ENCODE data around the gene RFX2. TPM values are rescaled to one million over a fixed set of nuclear protein-coding genes. Genes with fewer than 3 reads are reported as not detected.

RFX2 gene
- polyA plus RNA-seq, 2 of the 4 experiments (the other 2 are of a cell fraction): 3.7 to 3.9 TPM

- Histone ChIP-seq H3K4me1 (no peaks in the 10 kb centered on the region), H3K9me3 (no peaks in the 10 kb centered on the region), H3K27ac (no peak overlapping the region), H3K4me2 (no peak overlapping the region), H3K4me3 (no peak overlapping the region)
- DNase-seq (ENCODE audit: low read depth in 1 of 2, low spot score in 1 of 2) (no peak), FAIRE-seq (no peak), ATAC-seq (no peak)
- CTCF ChIA-PET: interaction anchor here (1.4 kb wide), 1 partner anchor 18 kb away, joined by 3 read pairs; no protein-coding TSS in a partner anchor
- 85% methylated on average over 8 of the region's 10 CpGs for WGBS (ENCODE audit: missing lambda C conversion rate)
- TF ChIP-seq RARB (CRISPR knock-in tag; IDR thresholded peaks at IDR 0.05) (no peak), BHLHE40 (IDR thresholded peaks at IDR 0.05; ENCODE audit: low read depth, low read length) (no peak), HDAC2 (IDR thresholded peaks at IDR 0.05) (no peak), MYC (IDR thresholded peaks at IDR 0.05; ENCODE audit: borderline replicate concordance, low read length) (no peak), NPAS2 (CRISPR knock-in tag; IDR thresholded peaks at IDR 0.05; ENCODE audit: borderline replicate concordance) (no peak), JUN (IDR thresholded peaks at IDR 0.05) (no peak), HEYL (CRISPR knock-in tag; IDR thresholded peaks at IDR 0.05) (no peak), POLR2A (IDR thresholded peaks at IDR 0.05; ENCODE audit: low read length) (no peak), MAZ (IDR thresholded peaks at IDR 0.05; ENCODE audit: borderline replicate concordance, low read depth, low read length) (no peak), EP300 (IDR thresholded peaks at IDR 0.05) (no peak), CHD4 (IDR thresholded peaks at IDR 0.05; ENCODE audit: borderline replicate concordance) (no peak), HOXB13 (CRISPR knock-in tag; IDR thresholded peaks at IDR 0.05; ENCODE audit: low read depth) (no peak)
- POLR2A ChIA-PET: no interaction called here
Measured at GRCh38 chr19:6003976-6004375, 106.3 kb downstream of the RFX2 start.

- H3K4me3 ChIP-seq: no peak overlapping the region
- H3K9me3 ChIP-seq: no peaks in the 10 kb centered on the region
- DNase-seq (ENCODE audit: low read depth in 1 of 2, low spot score in 1 of 2) (no peak), ATAC-seq (no peak), FAIRE-seq (no peak)
- POLR2A ChIA-PET: no interaction called here
- CTCF ChIA-PET: no interaction called here
- no peak overlapping the region for H3K27ac ChIP-seq
- no peaks in the 10 kb centered on the region for H3K4me1 ChIP-seq
- TF ChIP-seq MAZ (IDR thresholded peaks at IDR 0.05; ENCODE audit: borderline replicate concordance, low read depth, low read length): no peak
- TF ChIP-seq ZFP36 (IDR thresholded peaks at IDR 0.05; ENCODE audit: borderline replicate concordance, partially characterized antibody): no peak
- no peak for TF ChIP-seq CTCF (IDR thresholded peaks at IDR 0.05)
- TF ChIP-seq HEYL (CRISPR knock-in tag; IDR thresholded peaks at IDR 0.05): no peak
- TF ChIP-seq HOXB5 (CRISPR knock-in tag; IDR thresholded peaks at IDR 0.05): no peak
- no peak for TF ChIP-seq FOSL2 (IDR thresholded peaks at IDR 0.05)
- TF ChIP-seq FOSL2 (CRISPR knock-in tag; IDR thresholded peaks at IDR 0.05): no peak
- TF ChIP-seq POLR2A (IDR thresholded peaks at IDR 0.05; ENCODE audit: low read length): no peak
- TF ChIP-seq TP53 (CRISPR knock-in tag; IDR thresholded peaks at IDR 0.05): no peak
- TF ChIP-seq EP300 (IDR thresholded peaks at IDR 0.05): no peak
- no peak for TF ChIP-seq MAFK (IDR thresholded peaks at IDR 0.05; ENCODE audit: partially characterized antibody)
- no peak for TF ChIP-seq SREBF2 (IDR thresholded peaks at IDR 0.05)
- no peak overlapping the region for H3K4me2 ChIP-seq
- WGBS (ENCODE audit: missing lambda C conversion rate): 88% methylated on average over 9 of the region's 26 CpGs
Measured at GRCh38 chr19:6002591-6002990, 107.7 kb downstream of the RFX2 start.

GRCh38 chr19:6000228-6000847 lies 110.0 kb downstream of the RFX2 start:
- CTCF ChIA-PET: interaction anchor here (1.2 to 3.1 kb wide), 5 partner anchors 12 to 125 kb away, joined by 3 to 13 read pairs (median 7); no protein-coding TSS in a partner anchor
- no peak overlapping the region for H3K4me3 ChIP-seq
- H3K4me2 ChIP-seq: no peak overlapping the region
- no peak for ATAC-seq
- no peak for FAIRE-seq
- 93% methylated on average over 7 of the region's 7 CpGs for WGBS (ENCODE audit: missing lambda C conversion rate)
- no peak overlapping the region for H3K27ac ChIP-seq
- POLR2A ChIA-PET: no interaction called here
- DNase-seq (ENCODE audit: low read depth in 1 of 2, low spot score in 1 of 2): no peak
- no peak for TF ChIP-seq E2F6 (IDR thresholded peaks at IDR 0.05; ENCODE audit: borderline replicate concordance, low read depth)
- TF ChIP-seq ZFP36 (IDR thresholded peaks at IDR 0.05; ENCODE audit: borderline replicate concordance, partially characterized antibody): peak; percentile 6
- TF ChIP-seq REST (IDR thresholded peaks at IDR 0.05): no peak
- H3K9me3 ChIP-seq: no peaks in the 10 kb centered on the region
- H3K4me1 ChIP-seq: no peaks in the 10 kb centered on the region
